Measurements from ENCODE around the gene IRF3.

The IRF3 gene, protein sequence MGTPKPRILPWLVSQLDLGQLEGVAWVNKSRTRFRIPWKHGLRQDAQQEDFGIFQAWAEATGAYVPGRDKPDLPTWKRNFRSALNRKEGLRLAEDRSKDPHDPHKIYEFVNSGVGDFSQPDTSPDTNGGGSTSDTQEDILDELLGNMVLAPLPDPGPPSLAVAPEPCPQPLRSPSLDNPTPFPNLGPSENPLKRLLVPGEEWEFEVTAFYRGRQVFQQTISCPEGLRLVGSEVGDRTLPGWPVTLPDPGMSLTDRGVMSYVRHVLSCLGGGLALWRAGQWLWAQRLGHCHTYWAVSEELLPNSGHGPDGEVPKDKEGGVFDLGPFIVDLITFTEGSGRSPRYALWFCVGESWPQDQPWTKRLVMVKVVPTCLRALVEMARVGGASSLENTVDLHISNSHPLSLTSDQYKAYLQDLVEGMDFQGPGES

DNA sequence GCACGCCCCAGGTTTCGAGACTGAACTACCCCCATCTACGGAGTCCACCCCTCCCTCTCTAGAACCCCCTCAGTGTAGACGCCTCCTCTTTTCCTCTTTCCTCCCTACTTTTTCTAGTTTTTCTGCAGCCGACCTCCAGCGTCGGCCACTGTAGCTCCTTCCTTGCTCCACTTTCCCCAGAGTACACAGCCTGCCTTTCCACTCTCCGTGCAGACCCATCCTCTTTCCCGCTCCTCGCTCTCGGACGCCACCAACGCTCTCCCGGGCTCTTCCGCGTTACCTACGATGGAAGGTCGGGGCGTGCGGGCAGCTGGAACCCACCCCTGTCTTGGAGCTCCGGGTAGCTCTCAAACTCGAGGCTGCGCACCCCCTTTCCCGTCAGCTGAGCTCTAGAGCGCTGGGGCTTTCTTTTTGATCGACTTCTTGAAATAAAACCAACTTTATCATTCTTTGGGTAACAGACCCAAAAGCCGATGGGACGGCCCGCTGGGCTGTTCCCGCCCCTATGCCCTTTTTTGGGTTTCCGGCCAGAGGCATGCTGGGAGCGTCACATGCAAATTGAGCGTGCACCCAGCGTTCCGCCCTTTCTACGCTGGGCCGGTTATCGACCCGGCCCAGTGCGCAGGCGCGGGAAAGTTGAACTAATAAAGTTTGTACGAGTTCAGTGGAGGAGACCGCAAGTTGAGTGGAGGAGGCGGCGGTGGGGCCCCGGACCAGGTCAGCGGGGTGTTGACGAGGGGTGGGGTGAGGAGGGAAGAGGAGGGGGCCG, at the start of gene IRF3, which contains the start of gene BCL2L12:
Gene IRF3, minus strand, starts transcription at position 507 of the 769 bp plus-strand sequence. CDS start 1,019 bp downstream, outside the sequence.
Gene BCL2L12, plus strand, starts transcription at position 583 of the 769 bp plus-strand sequence. CDS start 760 bp downstream, outside the sequence.
- peak; percentile 98 for DNase-seq

DNA sequence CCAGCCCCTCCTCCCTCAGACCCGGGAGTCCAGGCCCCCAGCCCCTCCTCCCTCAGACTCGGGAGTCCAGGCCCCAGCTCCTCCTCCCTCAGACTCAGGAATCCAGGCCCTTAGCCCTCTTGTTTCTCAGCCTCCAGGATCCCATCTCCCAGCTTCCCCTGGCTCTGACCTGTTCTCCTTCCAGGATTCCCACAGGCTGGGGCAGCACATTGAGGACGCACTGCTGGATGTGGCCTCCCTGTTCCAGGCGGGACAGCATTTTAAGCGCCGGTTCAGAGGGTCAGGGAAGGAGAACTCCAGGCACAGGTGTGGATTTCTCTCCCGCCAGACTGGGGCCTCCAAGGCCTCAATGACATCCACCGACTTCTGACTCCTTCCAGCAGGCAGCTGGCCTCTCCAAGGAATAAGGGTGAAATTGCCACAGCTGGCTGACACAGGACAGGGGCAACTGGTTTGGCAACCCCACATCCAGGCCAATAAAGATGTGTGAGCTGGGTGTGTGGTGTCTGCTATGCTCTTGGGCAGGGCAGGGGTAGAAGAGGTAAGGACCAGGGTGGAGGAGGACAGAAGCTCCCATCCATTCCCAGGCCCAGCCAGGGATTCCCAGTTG, 47.7 kb upstream of the IRF3 start:
- DNase-seq: no peak

DNA sequence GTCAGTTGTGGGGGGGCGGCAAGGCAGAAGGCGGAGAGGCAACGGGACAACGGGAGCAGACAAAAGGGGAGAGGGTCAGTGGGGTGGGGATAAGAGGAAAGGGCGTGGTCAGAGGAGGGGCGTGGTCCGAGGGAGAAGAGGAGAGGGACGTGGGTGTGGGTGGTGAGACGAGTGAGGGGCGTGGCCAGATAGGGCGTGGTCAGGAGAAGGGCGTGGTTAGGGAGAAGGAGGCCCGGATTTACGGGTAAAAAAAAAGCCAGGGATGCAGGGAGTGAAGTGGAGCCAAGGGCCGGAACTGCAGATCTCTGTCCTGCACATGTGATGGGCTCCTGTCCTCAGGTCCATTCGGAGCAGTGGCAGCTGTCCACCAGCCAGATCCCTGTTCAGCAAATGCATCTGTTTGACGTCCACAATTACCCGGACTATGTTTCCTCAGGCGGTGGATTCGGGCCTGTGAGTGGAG, 46.8 kb upstream of the IRF3 start:
- peak; percentile 45 for DNase-seq

DNA sequence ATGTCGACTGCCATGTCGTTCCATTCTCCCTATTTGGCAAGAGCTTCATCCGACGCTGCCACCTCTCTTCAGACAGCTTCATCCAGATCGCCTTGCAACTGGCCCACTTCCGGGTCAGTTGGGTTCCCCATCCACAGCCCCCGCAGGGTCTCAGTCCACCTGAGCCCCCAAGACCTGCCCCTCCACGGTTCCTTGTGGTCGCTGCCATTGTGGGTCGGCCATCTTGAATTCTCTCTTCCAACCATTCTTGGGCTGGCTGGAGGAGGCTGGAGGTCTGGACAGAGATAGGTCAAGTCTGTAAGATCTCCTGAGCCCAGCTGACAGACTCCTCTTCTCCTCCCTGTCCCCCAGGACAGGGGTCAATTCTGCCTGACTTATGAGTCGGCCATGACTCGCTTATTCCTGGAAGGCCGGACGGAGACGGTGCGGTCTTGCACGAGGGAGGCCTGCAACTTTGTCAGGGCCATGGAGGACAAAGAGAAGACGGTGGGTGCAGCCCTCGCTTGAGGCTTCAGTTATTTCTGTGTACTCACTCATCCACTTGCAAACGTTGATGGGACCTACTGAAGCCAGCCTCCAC, 44.8 kb upstream of the IRF3 start:
- DNase-seq: no peak

DNA sequence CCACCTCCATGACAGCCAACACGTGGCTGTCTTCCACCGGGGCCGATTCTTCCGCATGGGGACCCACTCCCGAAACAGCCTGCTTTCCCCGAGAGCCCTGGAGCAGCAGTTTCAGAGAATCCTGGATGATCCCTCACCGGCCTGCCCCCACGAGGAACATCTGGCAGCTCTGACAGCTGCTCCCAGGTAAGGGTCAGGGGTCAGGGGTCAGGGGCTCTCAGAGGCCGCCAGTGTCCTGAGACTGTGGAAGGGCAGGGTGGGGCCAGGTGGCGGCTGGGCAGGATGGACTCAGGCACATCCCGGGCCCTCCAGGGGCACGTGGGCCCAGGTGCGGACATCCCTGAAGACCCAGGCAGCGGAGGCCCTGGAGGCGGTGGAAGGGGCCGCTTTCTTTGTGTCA, 40.3 kb upstream of the IRF3 start:
- no peak for DNase-seq

DNA sequence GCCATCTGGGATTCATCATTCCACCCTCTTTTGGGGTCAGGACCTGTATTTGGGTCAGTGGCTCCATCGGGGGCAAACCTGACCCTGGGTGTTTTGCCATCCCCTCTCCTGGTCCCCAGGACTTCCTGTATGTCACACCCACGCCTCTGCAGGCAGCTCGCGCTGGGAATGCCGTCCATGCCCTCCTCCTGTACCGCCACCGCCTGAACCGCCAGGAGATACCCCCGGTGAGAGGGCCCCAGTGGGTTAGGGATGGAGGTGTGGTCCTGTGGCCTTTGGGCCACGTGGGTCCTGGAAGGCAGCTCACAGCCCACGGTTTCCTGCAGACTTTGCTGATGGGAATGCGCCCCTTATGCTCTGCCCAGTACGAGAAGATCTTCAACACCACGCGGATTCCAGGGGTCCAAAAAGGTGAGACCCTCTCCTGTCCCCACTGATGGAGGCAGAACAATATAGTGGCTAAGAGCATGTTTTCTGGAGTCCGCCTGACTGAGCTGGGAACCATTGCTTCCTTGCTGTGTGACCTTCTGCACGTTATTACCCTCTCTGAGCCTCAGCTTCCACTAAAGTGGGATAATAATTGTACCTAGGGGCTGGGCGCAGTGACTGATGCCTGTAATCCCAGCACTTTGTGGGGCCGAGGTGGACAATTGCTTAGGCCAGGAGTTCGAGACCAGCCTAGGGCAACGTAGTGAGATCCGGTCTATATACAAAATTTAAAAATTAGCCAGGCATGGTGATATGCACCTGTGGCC, 39.4 kb upstream of the IRF3 start:
- no peak for DNase-seq

DNA sequence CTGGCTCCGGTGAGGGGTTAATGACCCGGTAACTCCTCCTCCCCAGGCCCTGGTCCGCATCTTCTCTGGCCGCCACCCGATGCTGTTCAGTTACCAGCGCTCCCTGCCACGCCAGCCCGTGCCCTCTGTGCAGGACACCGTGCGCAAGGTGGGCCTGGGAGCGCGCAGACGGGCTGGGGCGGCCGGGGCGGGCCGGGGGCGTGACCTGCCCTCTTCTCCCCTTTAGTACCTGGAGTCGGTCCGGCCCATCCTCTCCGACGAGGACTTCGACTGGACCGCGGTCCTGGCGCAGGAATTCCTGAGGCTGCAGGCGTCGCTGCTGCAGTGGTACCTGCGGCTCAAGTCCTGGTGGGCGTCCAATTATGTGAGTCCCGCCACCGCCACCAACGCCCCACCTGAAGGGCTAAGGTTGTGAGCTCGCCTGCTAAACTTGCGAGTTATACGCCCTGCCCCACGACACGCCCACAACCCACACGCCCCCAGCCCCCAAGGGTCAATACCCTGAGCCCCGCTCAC, 35.7 kb upstream of the IRF3 start:
- DNase-seq: no peak

DNA sequence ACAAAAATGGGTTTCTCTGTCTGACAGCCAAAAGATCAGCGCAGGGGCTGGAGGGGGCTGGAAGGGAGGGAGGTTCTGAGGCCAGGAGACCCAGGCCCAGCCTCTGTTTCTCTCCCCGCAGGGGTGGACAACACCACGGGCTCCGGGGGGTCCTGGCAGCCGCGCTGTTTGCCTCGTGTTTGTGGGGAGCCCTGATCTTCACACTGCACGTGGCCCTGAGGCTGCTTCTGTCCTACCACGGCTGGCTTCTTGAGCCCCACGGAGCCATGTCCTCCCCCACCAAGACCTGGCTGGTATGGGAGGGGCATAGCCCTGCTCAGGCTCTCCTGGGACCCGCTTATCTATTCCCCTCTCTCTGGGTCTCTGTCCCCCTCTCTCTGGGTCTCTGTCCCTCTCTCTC, 34.9 kb upstream of the IRF3 start:
- no peak for DNase-seq

DNA sequence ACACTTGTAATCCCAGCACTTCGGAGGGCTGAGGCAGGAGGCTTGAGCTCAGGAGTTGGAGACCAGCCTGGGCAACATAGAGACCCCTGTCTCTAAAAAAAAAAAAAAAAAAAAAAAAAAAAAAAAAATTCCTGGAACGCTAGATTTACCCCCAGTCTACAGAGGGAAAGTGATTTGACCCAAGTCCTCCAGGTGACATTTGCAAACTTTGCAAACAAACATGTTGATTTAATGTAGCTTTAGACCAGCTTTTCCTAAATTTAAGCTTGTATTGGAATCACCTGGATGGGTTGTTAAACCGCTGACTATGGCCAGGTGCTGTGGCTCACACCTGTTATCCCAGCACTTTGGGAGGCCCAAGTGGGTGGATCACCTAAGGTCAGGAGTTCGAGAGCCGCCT, 33.7 kb upstream of the IRF3 start:
- DNase-seq: no peak

DNA sequence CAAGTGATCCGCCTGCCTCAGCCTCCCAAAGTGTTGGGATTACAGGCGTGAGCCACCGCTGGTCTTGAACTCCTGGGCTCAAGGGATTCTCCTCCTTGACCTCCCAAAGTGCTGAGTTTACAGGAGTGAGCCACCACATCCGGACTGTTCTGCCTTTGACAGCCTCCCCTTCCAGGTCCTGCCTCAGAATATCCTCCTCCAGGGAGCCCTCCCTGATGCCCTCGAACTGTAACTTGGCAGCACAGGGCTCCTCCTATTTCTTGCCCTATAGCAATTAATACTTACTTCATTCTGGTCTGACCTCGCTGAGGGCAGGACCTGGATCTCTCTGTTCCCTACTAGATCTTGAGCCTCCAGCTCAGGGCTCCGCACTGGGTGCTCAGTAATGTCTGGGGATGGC, 31.2 kb upstream of the IRF3 start:
- DNase-seq: no peak

DNA sequence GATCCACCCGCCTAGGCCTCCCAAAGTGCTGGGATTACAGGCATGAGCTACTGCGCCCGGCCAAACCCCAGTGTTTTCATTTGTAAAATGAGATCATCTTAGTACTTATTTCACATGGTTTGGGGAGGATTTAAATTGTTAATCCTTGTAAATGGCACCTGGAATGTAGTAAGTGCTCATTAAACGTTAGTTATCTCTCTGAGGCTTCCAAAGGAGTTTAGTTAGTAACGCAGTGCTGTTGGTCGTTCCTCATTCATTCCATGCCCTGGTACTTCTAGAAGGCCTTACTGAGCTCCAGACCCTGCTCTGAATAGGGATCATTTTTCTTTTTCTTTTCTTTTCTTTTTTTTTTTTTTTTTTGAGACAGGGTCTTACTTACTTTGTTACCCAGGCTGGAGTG, 30.5 kb upstream of the IRF3 start:
- DNase-seq: no peak

DNA sequence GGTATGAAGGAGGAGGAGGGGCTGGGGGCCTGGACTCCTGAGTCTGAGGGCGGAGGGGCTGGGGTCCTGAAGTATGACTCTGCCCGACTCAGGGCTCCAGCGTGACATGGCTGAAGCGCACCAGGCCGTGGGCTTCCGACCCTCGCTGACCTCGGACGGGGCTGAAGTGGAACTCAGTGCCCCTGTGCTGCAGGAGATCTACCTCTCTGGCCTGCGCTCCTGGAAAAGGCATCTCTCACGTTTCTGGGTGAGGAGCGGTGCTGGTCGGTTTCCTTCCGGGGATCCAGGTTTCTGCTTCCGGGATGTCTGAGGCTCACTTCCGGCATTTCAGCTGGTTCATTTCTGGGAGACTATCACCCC, 26.5 kb upstream of the IRF3 start:
- no peak for DNase-seq

DNA sequence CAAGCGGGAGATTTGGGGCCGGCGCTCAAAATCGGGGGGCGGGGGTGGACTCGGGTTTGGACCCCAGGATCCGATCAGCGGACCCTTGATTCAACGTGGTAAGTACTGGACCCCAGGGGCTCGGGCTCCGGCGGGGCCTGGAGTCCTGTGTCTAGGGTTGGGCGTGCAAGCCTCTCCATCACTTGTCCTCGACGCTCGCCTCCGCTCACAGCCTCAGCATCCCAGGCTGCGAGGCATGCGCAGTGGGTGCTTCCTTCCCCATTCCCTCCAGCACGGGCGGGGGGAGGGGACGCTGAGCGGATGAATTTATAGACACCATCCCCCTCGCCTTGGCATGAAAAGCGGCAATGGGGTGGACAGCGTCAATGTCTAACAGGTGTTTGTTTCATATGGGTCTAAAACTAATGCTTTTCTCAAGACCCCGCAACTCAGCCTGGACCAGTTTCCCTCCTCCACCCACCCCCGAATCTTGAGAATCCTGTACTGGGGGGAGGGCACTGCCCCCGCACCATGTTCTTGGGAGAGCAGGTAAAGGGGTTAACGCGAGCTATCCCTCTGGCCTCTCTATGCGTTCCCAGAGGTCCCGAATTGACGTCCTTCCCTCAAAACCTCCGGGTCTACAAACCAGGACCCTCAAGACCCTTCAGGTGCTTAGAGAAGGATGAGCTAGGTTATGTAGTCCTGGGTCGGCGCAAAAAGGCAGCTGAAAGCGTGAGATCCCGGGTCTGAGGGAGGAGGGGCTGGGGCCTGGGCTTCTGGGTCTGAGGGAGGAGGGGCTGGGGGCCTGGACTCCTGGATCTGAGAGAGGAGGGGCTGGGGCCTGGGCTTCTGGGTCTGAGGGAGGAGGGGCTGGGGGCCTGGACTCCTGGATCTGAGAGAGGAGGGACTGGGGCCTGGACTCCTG, 25.8 kb upstream of the IRF3 start:
- DNase-seq: peak; percentile 87

DNA sequence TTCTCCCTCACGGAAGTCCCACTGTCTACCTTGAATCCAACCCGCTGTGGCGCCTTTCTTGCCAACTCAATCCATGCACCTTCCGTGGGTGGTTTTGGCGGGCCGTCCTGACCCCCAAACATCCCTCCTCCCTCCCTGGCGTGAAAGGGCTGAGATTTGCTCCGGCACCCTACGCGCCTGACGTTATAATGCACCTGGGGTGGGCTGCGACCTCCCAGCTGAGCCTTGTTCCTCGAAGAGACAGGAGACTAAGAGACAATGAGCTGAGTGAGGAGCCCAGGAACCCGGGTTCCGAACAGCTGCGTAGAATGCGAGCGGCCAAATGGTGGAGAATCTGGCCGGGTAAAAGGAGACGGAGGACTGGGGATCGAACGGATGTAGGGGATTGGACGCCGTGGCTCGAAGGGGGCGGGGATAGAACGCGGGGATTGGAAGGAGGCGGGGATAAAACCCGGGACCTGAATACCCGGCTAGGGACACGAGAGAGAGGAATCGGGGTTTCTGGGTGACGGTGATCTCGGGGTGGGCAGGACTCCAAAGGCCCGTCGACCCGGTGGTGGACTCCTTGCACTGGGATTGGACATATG, 25.1 kb upstream of the IRF3 start, which contains the start of gene CPT1C:
Gene CPT1C, plus strand, starts transcription at position 461 of the 587 bp plus-strand sequence. CDS start 1,137 bp downstream, outside the sequence.
- peak; percentile 90 for DNase-seq

DNA sequence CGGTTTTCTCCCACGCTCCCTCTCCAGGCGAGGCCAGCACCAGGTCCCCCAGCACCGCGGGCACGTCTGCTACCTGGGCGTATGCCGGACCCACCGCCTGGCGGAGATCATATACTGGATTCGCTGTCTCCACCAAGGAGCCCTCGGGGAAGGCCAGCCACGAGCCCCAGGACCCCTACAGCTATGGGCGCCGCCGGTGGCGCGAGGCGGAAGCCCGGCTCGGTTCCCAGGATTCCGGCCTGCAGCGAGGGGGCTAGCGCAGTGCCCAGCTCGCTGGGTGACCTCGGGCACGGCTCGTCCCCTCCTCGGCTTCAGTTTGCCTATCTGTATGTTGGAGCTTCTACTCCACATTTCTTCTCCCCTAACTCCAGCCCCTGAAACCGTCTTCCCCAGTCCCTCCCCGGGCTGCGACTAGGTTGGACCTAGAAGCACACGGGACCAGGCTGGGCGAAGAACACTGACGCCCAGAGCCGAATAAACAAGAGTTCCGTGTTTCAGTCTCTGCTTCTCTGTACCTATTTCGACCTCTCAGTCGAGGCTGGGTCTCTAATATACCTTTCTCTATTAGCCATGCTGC, 24.5 kb upstream of the IRF3 start:
- no peak for DNase-seq

DNA sequence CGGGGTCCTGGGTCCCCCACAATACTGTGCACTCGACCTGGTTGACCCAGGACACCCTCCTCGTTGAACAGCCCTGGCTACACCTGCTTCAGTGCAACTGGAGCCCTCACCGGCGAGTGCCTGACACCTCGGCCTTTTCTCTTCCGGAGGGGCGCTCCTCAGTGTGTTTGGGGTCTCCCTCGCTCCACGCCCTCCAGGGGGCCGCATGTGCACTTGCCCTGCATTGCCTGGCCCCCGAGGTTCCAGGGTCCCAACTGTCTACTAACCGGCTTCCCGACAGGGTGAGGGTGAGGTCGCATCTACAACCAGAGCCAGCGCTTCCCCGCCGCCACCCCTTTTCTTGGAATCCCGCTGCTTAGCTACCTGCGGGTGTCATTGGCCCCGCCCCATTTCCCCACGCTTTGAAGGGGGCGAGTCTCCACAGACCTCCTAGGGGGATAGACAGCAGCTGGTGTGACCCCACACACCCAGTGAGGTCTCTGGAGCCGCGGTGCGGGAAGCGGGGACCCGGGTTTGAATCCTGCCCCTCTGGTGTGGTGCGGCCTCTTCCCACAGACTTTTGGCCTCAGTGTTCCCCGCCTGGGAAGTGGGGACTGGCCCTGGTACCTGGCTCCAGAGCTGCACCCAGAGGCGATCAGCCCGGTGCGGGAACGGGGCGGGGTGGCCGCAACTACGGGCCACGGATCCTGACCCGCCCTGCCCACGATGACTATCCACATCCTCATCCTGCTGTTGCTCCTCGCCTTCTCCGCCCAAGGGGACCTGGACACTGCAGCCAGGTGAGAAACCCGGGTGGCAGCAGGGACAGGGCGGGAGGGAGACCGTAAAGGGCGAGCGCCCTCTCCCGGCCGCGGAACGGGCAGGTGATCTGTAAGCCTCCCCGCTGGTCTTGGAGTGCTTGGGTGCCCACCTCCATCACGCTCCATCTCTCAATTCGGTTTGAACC, 23.7 kb upstream of the IRF3 start, which contains the start of gene ADM5:
Gene ADM5, plus strand, starts transcription at position 462 of the 946 bp plus-strand sequence. Its CDS starts 244 bp downstream, at position 706.
- DNase-seq: no peak

DNA sequence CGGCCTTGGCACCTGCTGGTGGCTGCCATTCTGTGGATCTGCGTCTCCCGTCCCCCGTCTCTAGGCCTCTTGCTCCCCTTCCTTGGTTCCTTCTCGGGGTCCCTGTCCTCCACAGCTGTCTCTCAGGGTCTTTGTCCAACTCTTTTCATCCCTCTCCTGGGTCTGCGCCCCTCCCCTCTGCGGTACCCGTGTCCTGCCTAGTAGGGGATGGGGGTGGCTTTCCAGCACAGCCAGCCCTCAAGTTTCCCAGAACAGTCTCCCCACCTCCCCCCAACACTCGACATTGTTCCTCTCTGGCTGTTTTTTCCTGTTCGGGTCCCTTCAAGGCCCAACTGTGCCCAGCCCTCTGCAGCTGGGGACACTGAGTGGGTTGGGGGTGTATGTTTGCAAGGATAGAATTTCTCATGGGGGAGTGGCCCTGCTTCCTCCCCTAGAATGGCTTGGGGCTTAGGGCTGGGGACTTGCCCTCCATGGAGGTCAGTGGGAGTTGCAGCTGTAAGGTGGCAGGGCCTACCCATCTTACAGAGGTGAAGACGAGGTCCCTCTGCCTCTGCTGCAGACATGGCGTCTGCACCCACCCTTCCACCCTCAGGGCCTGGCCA, 23.0 kb upstream of the IRF3 start:
- no peak for DNase-seq
